ENCODE results near the gene TRMT112. TPM values are rescaled to one million over a fixed set of nuclear protein-coding genes. Genes with fewer than 3 reads are reported as not detected.
A peak's percentile ranks its signal among the peaks of the same experiment; 100 is the strongest.
"Not testable (repeated sequence)": the region's sequence is repeated elsewhere in the genome, so short reads cannot be mapped to it uniquely, and the experiment has no call there.

TRMT112 gene
- total RNA-seq, 4 donors from 2014 or later: 202 to 248 (median 211) TPM

DNA sequence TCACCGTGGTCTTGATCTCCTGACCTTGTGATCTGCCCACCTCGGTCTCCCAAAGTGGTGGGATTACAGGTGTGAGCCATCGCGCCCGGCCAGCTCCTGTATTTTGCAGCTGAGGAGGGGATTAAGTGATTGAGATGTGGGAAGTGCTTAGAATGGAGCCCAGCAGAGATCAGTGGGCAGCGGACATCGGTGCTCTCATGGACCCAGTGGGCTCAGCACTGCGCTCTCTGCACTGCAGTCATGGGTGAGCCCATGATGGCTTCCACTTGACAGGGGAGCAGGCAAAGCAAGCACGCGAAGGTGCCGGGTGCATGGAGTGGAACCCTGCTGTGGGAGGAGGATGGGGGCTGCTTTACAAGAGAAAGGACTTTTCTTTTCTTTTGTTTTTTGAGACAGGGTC lies 13.5 kb upstream of the TRMT112 start:
- no peaks in the 10 kb centered on the region for H3K9me3 ChIP-seq
- H3K4me3 ChIP-seq: no peak overlapping the region
- peaks cover 20 to 59% (median 21%) of the 10 kb centered on the region in 3 donors for H3K4me1 ChIP-seq
- peak overlapping the region in 3 of 4 donors; percentile 85 to 88 (median 87) for H3K27ac ChIP-seq
- H3K27me3 ChIP-seq: no peaks in the 10 kb centered on the region
- no peaks in the 10 kb centered on the region for H3K36me3 ChIP-seq
- TF ChIP-seq, protein P1, sequence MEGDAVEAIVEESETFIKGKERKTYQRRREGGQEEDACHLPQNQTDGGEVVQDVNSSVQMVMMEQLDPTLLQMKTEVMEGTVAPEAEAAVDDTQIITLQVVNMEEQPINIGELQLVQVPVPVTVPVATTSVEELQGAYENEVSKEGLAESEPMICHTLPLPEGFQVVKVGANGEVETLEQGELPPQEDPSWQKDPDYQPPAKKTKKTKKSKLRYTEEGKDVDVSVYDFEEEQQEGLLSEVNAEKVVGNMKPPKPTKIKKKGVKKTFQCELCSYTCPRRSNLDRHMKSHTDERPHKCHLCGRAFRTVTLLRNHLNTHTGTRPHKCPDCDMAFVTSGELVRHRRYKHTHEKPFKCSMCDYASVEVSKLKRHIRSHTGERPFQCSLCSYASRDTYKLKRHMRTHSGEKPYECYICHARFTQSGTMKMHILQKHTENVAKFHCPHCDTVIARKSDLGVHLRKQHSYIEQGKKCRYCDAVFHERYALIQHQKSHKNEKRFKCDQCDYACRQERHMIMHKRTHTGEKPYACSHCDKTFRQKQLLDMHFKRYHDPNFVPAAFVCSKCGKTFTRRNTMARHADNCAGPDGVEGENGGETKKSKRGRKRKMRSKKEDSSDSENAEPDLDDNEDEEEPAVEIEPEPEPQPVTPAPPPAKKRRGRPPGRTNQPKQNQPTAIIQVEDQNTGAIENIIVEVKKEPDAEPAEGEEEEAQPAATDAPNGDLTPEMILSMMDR (IDR thresholded peaks at IDR 0.05): no peak
- TF ChIP-seq POLR2A (IDR thresholded peaks at IDR 0.05): no peak
- intact Hi-C loops (cut with DNase I): no loop called here
- no peak for DNase-seq
- 92 to 93% methylated on average over 7 to 8 of the region's 11 CpGs for WGBS, 2 donors

DNA sequence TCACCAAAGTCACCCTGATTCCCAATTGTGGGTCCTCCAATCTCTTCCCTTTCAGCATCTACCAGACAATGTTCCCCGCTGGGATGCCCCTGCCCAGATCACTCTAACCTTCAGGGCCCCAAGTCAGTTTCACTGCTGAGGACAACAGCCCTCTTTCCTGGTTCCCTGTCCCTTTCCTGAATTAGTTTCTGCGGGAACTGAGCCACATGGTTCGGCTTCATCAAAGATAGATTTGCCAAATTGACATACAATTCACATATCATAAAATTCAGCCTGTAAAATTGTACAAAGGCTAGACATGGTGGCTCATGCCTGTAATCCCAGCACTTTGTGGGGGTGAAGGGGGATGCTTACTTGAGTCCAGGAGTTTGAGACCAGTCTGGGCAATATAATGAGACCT lies 10.6 kb upstream of the TRMT112 start:
- WGBS, 2 donors: 89 to 95% methylated on average over 3 of the region's 3 CpGs
- Histone ChIP-seq H3K27ac (no peak overlapping the region), H3K9me3 (no peaks in the 10 kb centered on the region), H3K4me3 (no peak overlapping the region), H3K4me1 (peaks cover 28 to 67% (median 29%) of the 10 kb centered on the region in 3 donors), H3K27me3 (no peaks in the 10 kb centered on the region), H3K36me3 (peaks cover 1 to 6% (median 4%) of the 10 kb centered on the region in 3 donors)
- TF ChIP-seq, protein P1 (IDR thresholded peaks at IDR 0.05): no peak
- no peak for TF ChIP-seq POLR2A (IDR thresholded peaks at IDR 0.05)
- intact Hi-C loops (cut with DNase I): no loop called here
- DNase-seq: no peak

DNA sequence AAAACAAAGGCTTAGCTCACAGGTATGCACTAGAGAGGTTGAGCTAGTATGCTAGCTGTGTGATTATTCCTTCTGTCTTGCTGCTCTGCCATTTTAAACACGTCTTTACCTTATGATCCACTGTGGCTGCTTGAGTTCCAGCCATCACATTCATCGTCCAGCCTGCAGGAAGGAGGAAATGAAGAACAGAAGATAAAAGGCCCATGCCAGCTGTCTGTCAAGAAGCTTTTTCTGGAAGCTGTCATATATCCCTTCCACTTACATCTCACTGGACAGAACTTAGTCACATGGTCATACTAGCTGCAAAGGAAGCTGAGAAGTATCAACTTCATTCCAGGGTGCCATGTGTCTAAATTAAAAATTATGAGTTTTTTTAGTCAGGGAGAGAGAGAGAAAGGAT lies 10.0 kb upstream of the TRMT112 start:
- H3K36me3 ChIP-seq: peaks cover 2 to 13% (median 11%) of the 10 kb centered on the region in 3 donors
- H3K4me3 ChIP-seq: no peak overlapping the region
- TF ChIP-seq, protein P1 (IDR thresholded peaks at IDR 0.05): no peak
- no peak for TF ChIP-seq POLR2A (IDR thresholded peaks at IDR 0.05)
- WGBS, 2 donors: 85 to 89% methylated on average over 2 of the region's 2 CpGs
- DNase-seq: no peak
- no peak overlapping the region for H3K27ac ChIP-seq
- no peaks in the 10 kb centered on the region for H3K9me3 ChIP-seq
- H3K27me3 ChIP-seq: no peaks in the 10 kb centered on the region
- peaks cover 25 to 67% (median 28%) of the 10 kb centered on the region in 3 donors for H3K4me1 ChIP-seq
- intact Hi-C loops (cut with DNase I): no loop called here

DNA sequence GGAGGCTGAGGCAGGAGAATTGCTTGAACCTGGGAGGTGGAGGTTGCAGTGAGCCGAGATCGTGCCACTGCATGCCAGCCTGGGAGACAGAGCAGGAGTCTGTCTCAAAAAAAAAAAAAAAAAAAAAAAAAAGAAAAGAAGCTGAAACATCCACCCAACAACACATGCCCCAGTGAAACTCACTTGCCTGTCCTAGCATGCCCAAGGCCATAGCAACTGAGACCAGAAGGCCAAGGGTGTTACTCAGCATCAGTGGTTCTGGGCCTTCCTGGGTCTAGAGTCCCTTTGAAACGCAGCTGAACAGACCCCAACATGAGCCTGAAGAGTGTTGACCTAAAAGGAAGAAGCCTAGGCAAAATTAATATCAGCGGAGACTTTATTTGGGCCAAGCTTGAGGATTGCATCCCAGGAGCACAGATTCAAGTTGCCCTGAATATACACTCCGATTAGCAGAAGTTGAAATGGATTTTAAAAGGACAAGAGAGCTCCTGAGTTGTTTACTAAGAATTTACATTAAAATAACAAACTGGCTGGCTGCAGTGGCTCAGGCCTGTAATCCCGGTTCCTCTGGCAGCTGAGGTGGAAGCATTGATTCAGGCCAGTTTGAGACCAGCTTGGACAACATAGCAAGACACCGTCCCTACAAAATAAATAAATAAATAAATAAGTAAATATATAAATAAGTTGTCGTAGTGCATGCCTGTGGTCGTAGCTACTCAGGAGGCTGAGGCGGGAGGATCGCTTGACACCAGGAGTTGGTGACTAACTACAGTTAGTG lies 7.5 kb upstream of the TRMT112 start:
- intact Hi-C loops (cut with DNase I): no loop called here
- Histone ChIP-seq H3K36me3 (peaks cover 2 to 34% (median 14%) of the 10 kb centered on the region in 3 donors), H3K27me3 (no peaks in the 10 kb centered on the region), H3K4me1 (peaks cover 21 to 69% (median 34%) of the 10 kb centered on the region in 3 donors), H3K9me3 (no peaks in the 10 kb centered on the region), H3K4me3 (no peak overlapping the region), H3K27ac (peak overlapping the region; percentile 76 to 99 (median 94))
- no peak for DNase-seq
- TF ChIP-seq, protein P1 (IDR thresholded peaks at IDR 0.05): no peak
- TF ChIP-seq POLR2A (IDR thresholded peaks at IDR 0.05): no peak
- 57 to 62% methylated on average over 9 of the region's 11 CpGs for WGBS, 2 donors

DNA sequence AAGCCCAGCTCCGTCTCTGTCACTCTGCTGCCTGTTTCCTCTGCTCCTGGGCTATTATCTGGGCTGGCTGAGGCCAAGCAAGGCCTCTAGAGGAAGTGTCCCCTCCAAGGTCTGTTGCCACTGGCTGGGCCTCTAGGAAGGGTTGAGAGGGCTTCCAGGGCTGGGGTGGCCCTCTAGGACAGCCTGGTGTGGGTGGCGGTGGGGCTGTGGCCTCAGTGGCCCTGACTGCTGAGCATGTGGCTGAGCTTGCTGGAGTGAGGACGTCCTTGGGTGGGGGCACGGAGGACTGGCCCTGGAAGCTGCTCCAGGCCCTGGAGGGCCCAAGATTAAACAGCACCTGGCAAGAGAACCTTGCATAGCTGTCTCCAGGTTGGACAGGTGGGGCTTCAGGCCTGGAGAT lies 6.6 kb upstream of the TRMT112 start:
- H3K27me3 ChIP-seq; H3K9me3 ChIP-seq; intact Hi-C loops (cut with DNase I); DNase-seq; H3K4me3 ChIP-seq: not testable (repeated sequence)
- peaks cover 30 to 69% (median 34%) of the 10 kb centered on the region in 3 donors for H3K4me1 ChIP-seq
- 80% methylated on average over 1 of the region's 4 CpGs; no CpG with 5 or more reads in 1 of the 2 donors for WGBS, 2 donors
- H3K36me3 ChIP-seq: peaks cover 2 to 34% (median 14%) of the 10 kb centered on the region in 3 donors
- H3K27ac ChIP-seq: peak overlapping the region; percentile 76 to 99 (median 94)
